Astrocyte (in vitro differentiated cells and primary cell): ENCODE measurements around the gene PRDM11.

Source experiments
- CTCF ChIP-seq: IDR thresholded peaks from 2 replicates; pipeline ENCODE4 v1.5.1; 2011; ENCODE audit warnings: low read depth, mild to moderate bottlenecking, inconsistent platforms, low read length, moderate library complexity; ENCODE audit not compliant: insufficient read depth
- EZH2 ChIP-seq: IDR thresholded peaks from 2 replicates; pipeline ENCODE4 v1.6.1; 2012; ENCODE audit warnings: mild to moderate bottlenecking, low read length, inconsistent platforms; ENCODE audit not compliant: insufficient read depth

GRCh38 chr11:45209000-45209879 lies 62.8 kb downstream of the PRDM11 start:
- TF ChIP-seq CTCF (no peak), EZH2 (no peak)
